AG10803 (cell line): ENCODE results near the gene ANKRD61.

Source experiments
- DNase-seq: peaks from one replicate; pipeline ENCODE4 v3.0.0; 2010; ENCODE audit warnings: low read depth
- H3K4me3 ChIP-seq: 2 replicates; pipeline ENCODE4 v1.5.1; 2011; ENCODE audit warnings: mild to moderate bottlenecking, low read length, control low read depth
- CTCF ChIP-seq: conservative IDR thresholded peaks from 2 replicates; pipeline ENCODE4 v1.5.1; 2011; ENCODE audit warnings: mild to moderate bottlenecking, low read length, control low read depth, inconsistent platforms

Gene ANKRD61

GRCh38 chr7:6026011-6026819, 5.0 kb upstream of the ANKRD61 start:
- DNase-seq = peak; percentile 26
- peak; percentile 29 for TF ChIP-seq CTCF
- no peak overlapping the region for H3K4me3 ChIP-seq

- no peak for DNase-seq
- H3K4me3 ChIP-seq = no peak overlapping the region
- no peak for TF ChIP-seq CTCF
Observed at GRCh38 chr7:6026820-6027311, 4.3 kb upstream of the ANKRD61 start.

GRCh38 chr7:6027806-6028365, 3.3 kb upstream of the ANKRD61 start:
- DNase-seq = no peak
- no peak for TF ChIP-seq CTCF
- H3K4me3 ChIP-seq = no peak overlapping the region

- no peak overlapping the region for H3K4me3 ChIP-seq
- no peak for TF ChIP-seq CTCF
- DNase-seq = no peak
Observed at GRCh38 chr7:6028563-6028962, 2.6 kb upstream of the ANKRD61 start.

- no peak overlapping the region for H3K4me3 ChIP-seq
- TF ChIP-seq CTCF = no peak
- no peak for DNase-seq
Observed at GRCh38 chr7:6031567-6031966, 391 bp downstream of the ANKRD61 start.

GRCh38 chr7:6032167-6032566, 991 bp downstream of the ANKRD61 start:
- H3K4me3 ChIP-seq = no peak overlapping the region

More at GRCh38 chr7:6032167-6032566, 991 bp downstream of the ANKRD61 start:
- no peak for DNase-seq
- no peak for TF ChIP-seq CTCF
